ENCODE results near the gene KIFAP3. TPM values are rescaled to one million over a fixed set of nuclear protein-coding genes. Genes with fewer than 3 reads are reported as not detected.
"Not testable (repeated sequence)": the region's sequence is repeated elsewhere in the genome, so short reads cannot be mapped to it uniquely, and the experiment has no call there.

The KIFAP3 gene
- total and polyA plus RNA-seq, 2 donors (not counting 1 experiment from before 2014, with no cell fraction given): 3.7 to 14.9 TPM

DNA sequence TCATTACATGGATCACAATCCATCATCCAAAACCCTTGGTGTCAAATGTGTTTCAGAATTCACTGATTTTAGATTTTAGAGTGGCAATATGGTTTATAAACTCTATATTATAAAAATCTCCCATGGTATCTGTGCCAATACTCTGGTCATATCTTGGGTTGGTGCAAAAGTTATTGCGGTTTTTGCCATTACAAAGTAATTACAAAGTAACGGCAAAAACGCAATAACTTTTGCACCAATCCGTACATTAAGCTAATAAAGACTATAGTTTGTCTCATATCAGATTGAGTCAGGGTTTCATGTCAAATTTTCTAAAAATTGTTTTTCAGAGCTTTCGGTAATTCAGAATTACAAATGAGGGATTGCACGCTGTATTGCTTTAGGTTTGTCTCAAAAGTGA, 47.9 kb upstream of the KIFAP3 start:
- no peaks in the 10 kb centered on the region for H3K27me3 Mint-ChIP-seq
- H3K27ac ChIP-seq (ENCODE audit: low read length in 2 of 2): no peak overlapping the region
- CTCF ChIA-PET: no interaction called here
- H3K79me2 ChIP-seq (ENCODE audit: control insufficient read depth, insufficient read depth, low read length): no peaks in the 10 kb centered on the region
- peaks cover 3% of the 10 kb centered on the region for H3K9me3 Mint-ChIP-seq (ENCODE audit: insufficient read depth)
- H2AFZ ChIP-seq (ENCODE audit: insufficient read depth, low read depth, low read length, poor library complexity, severe bottlenecking): no peak overlapping the region
- WGBS (ENCODE audit: insufficient coverage): no CpG with 5 or more reads among the region's 6 CpGs
- no peak overlapping the region for H3K4me2 ChIP-seq (replicated peaks; ENCODE audit: low read depth, low read length, poor library complexity, severe bottlenecking)
- POLR2A ChIA-PET: no interaction called here
- no peaks in the 10 kb centered on the region for H3K4me1 Mint-ChIP-seq
- ATAC-seq (ENCODE audit: low read depth) (no peak), DNase-seq (no peak)
- H3K9ac ChIP-seq (ENCODE audit: low read length): no peak overlapping the region
- H3K27me3 ChIP-seq (replicated peaks in 1 of 4; ENCODE audit: control extremely low read depth in 1 of 4, control insufficient read depth in 3 of 4, insufficient read depth in 4 of 4, low read length in 3 of 4): no peaks in the 10 kb centered on the region
- H3K27ac Mint-ChIP-seq: no peak overlapping the region
- H3K4me3 Mint-ChIP-seq: no peak overlapping the region
- no peaks in the 10 kb centered on the region for H3K9me3 ChIP-seq (ENCODE audit: control extremely low read depth in 1 of 3, control insufficient read depth in 2 of 3, insufficient read depth in 1 of 3, low read length in 2 of 3)
- TF ChIP-seq, protein P1, sequence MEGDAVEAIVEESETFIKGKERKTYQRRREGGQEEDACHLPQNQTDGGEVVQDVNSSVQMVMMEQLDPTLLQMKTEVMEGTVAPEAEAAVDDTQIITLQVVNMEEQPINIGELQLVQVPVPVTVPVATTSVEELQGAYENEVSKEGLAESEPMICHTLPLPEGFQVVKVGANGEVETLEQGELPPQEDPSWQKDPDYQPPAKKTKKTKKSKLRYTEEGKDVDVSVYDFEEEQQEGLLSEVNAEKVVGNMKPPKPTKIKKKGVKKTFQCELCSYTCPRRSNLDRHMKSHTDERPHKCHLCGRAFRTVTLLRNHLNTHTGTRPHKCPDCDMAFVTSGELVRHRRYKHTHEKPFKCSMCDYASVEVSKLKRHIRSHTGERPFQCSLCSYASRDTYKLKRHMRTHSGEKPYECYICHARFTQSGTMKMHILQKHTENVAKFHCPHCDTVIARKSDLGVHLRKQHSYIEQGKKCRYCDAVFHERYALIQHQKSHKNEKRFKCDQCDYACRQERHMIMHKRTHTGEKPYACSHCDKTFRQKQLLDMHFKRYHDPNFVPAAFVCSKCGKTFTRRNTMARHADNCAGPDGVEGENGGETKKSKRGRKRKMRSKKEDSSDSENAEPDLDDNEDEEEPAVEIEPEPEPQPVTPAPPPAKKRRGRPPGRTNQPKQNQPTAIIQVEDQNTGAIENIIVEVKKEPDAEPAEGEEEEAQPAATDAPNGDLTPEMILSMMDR (IDR thresholded peaks at IDR 0.05): no peak
- no peak for TF ChIP-seq EZH2 (IDR thresholded peaks at IDR 0.05; ENCODE audit: borderline replicate concordance, insufficient read depth, low read depth, low read length, poor library complexity, severe bottlenecking)
- intact Hi-C loops (cut with micrococcal nuclease): no loop called here
- no peaks in the 10 kb centered on the region for H3K36me3 ChIP-seq (replicated peaks in 1 of 2; ENCODE audit: control extremely low read depth in 1 of 2, control insufficient read depth in 1 of 2, extremely low read depth in 1 of 2, insufficient read depth in 2 of 2, low read length in 1 of 2)
- no peaks in the 10 kb centered on the region for H3K4me1 ChIP-seq (ENCODE audit: control insufficient read depth in 2 of 2, insufficient read depth in 2 of 2, low read length in 2 of 2)
- H4K20me1 ChIP-seq (ENCODE audit: control insufficient read depth, insufficient read depth, low read length, poor library complexity, severe bottlenecking): no peaks in the 10 kb centered on the region
- H3K4me3 ChIP-seq (ENCODE audit: control extremely low read depth in 1 of 5, extremely low read depth in 1 of 5, insufficient read depth in 1 of 5, low read depth in 2 of 5, low read length in 4 of 5): no peak overlapping the region

DNA sequence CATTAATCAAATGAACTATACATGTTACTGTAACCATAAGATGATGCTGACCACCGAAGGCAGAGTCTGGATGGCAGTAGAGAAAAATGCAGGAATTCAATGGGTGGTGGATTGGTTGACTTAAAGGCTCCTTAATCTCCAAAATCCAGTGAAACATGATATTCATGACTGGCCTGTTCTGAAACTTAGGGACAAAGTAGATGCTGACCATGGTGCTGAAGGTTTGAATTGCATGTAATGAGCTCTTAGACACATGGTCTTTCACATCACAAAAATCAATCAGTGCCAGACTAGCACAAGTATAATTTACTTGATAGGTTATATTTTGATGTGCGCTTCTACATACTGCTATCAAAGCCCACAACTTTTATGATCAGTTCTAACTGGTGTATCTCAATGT, 40.4 kb upstream of the KIFAP3 start:
- 100% methylated on average over 1 of the region's 2 CpGs for WGBS (ENCODE audit: insufficient coverage)
- Mint-ChIP-seq H3K27me3 (peaks cover 17% of the 10 kb centered on the region), H3K9me3 (ENCODE audit: insufficient read depth) (no peaks in the 10 kb centered on the region), H3K4me1 (no peaks in the 10 kb centered on the region), H3K27ac (no peak overlapping the region), H3K4me3 (no peak overlapping the region)
- ATAC-seq (ENCODE audit: low read depth) (no peak), DNase-seq (no peak)
- H3K27ac ChIP-seq (ENCODE audit: low read length in 2 of 2): no peak overlapping the region
- H3K79me2 ChIP-seq (ENCODE audit: control insufficient read depth, insufficient read depth, low read length): no peaks in the 10 kb centered on the region
- no peak overlapping the region for H3K4me2 ChIP-seq (replicated peaks; ENCODE audit: low read depth, low read length, poor library complexity, severe bottlenecking)
- H3K27me3 ChIP-seq (replicated peaks in 1 of 4; ENCODE audit: control extremely low read depth in 1 of 4, control insufficient read depth in 3 of 4, insufficient read depth in 4 of 4, low read length in 3 of 4): peaks cover 0 to 5% (median 2%) of the 10 kb centered on the region in 4 experiments
- H4K20me1 ChIP-seq (ENCODE audit: control insufficient read depth, insufficient read depth, low read length, poor library complexity, severe bottlenecking): no peaks in the 10 kb centered on the region
- no peak overlapping the region for H3K9ac ChIP-seq (ENCODE audit: low read length)
- intact Hi-C loops (cut with micrococcal nuclease): no loop called here
- peaks cover 0 to 4% (median 0%) of the 10 kb centered on the region in 3 donors for H3K9me3 ChIP-seq (ENCODE audit: control extremely low read depth in 1 of 3, control insufficient read depth in 2 of 3, insufficient read depth in 1 of 3, low read length in 2 of 3)
- POLR2A ChIA-PET: no interaction called here
- no peaks in the 10 kb centered on the region for H3K36me3 ChIP-seq (replicated peaks in 1 of 2; ENCODE audit: control extremely low read depth in 1 of 2, control insufficient read depth in 1 of 2, extremely low read depth in 1 of 2, insufficient read depth in 2 of 2, low read length in 1 of 2)
- CTCF ChIA-PET: no interaction called here
- no peak overlapping the region for H2AFZ ChIP-seq (ENCODE audit: insufficient read depth, low read depth, low read length, poor library complexity, severe bottlenecking)
- no peak overlapping the region for H3K4me3 ChIP-seq (ENCODE audit: control extremely low read depth in 1 of 5, extremely low read depth in 1 of 5, insufficient read depth in 1 of 5, low read depth in 2 of 5, low read length in 4 of 5)
- H3K4me1 ChIP-seq (ENCODE audit: control insufficient read depth in 2 of 2, insufficient read depth in 2 of 2, low read length in 2 of 2): no peaks in the 10 kb centered on the region
- no peak for TF ChIP-seq EZH2 (IDR thresholded peaks at IDR 0.05; ENCODE audit: borderline replicate concordance, insufficient read depth, low read depth, low read length, poor library complexity, severe bottlenecking)
- TF ChIP-seq, protein P1 (IDR thresholded peaks at IDR 0.05): no peak

DNA sequence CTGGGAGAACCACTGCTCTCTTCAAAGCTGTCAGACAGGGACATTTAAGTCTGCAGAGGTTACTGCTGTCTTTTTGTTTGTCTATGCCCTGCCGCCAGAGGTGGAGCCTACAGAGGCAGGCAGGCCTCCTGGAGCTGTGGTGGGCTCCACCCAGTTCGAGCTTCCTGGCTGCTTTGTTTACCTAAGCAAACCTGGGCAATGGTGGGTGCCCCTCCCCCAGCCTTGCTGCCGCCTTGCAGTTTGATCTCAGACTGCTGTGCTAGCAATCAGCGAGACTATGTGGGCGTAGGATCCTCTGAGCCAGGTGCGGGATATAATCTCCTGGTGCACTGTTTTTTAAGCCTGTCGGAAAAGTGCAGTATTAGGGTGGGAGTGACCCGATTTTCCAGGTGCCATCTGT, 38.6 kb upstream of the KIFAP3 start:
- 89% methylated on average over 6 of the region's 8 CpGs for WGBS (ENCODE audit: insufficient coverage)
- intact Hi-C loops (cut with micrococcal nuclease); H3K9me3 ChIP-seq (ENCODE audit: control extremely low read depth in 1 of 3, control insufficient read depth in 2 of 3, insufficient read depth in 1 of 3, low read length in 2 of 3); H3K9ac ChIP-seq (ENCODE audit: low read length); H3K4me1 ChIP-seq (ENCODE audit: control insufficient read depth in 2 of 2, insufficient read depth in 2 of 2, low read length in 2 of 2); H3K9me3 Mint-ChIP-seq (ENCODE audit: insufficient read depth); H2AFZ ChIP-seq (ENCODE audit: insufficient read depth, low read depth, low read length, poor library complexity, severe bottlenecking); H3K36me3 ChIP-seq (replicated peaks in 1 of 2; ENCODE audit: control extremely low read depth in 1 of 2, control insufficient read depth in 1 of 2, extremely low read depth in 1 of 2, insufficient read depth in 2 of 2, low read length in 1 of 2); POLR2A ChIA-PET; H3K4me3 ChIP-seq (ENCODE audit: control extremely low read depth in 1 of 5, extremely low read depth in 1 of 5, insufficient read depth in 1 of 5, low read depth in 2 of 5, low read length in 4 of 5); H3K27me3 ChIP-seq (replicated peaks in 1 of 4; ENCODE audit: control extremely low read depth in 1 of 4, control insufficient read depth in 3 of 4, insufficient read depth in 4 of 4, low read length in 3 of 4); CTCF ChIA-PET; H3K27ac Mint-ChIP-seq; H3K27ac ChIP-seq (ENCODE audit: low read length in 2 of 2); H3K4me1 Mint-ChIP-seq; H3K79me2 ChIP-seq (ENCODE audit: control insufficient read depth, insufficient read depth, low read length); H3K4me2 ChIP-seq (replicated peaks; ENCODE audit: low read depth, low read length, poor library complexity, severe bottlenecking); H3K4me3 Mint-ChIP-seq; DNase-seq; H4K20me1 ChIP-seq (ENCODE audit: control insufficient read depth, insufficient read depth, low read length, poor library complexity, severe bottlenecking); ATAC-seq (ENCODE audit: low read depth): not testable (repeated sequence)
- H3K27me3 Mint-ChIP-seq: peaks cover 17% of the 10 kb centered on the region
